Stimulated activated CD4-positive, alpha-beta T cell treated with anti-CD3 and anti-CD28 coated beads, Interleukin-2, amount 100 ng/mL, for 4 hours (primary cell): ENCODE measurements around the gene ARRDC2.
"Not testable (repeated sequence)": the region's sequence is repeated elsewhere in the genome, so short reads cannot be mapped to it uniquely, and the experiment has no call there.

Experiments used
- DNase-seq: peaks from one replicate; pipeline ENCODE4 v3.0.0-alpha.2; 2020; ENCODE audit warnings: low read depth

ARRDC2 gene

GRCh38 chr19:18007917-18008673 is at the start of gene ARRDC2:
ARRDC2 (plus strand) TSS chr19:18008170; CDS start chr19:18008311, 141 bp downstream.
- DNase-seq: peak; percentile 79

GRCh38 chr19:17963936-17964691 is 43.9 kb upstream of the ARRDC2 start:
- DNase-seq: no peak

DNA sequence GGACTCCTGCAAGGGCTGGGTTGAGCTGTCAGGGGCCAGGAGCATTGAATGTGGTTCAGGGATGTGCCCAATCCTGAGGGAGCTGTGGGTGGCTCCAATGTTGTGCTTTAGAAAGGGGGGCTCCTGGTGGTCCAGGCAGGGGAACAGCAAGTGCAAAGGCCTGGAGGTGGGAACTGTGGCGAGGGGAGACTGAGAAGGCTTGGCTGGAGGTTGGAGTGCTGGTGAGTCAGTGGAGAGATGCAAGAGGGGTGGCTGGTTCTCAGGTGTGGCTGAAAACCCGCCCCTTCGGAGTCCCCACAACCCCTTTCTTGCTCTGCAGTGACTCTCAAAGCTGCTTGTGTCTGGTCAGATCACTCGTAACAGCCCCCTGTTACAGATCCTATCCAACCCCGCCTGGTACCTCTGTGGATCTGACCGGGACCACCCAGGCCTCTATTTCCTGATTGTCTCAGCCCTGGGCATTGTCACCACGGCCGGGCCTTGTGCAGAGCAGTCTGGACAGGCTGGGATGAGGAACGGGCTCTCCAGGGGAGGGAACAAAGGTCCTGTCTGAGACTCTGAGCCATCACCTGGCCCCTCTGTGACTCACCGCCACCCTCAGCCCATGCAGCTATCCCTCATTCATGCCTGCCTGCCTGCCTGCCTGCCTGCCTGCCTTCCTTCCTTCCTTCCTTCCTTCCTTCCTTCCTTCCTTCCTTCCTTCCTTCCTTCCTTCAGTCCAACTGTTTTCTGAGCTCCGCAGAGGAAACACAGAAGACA is 42.4 kb upstream of the ARRDC2 start:
- no peak for DNase-seq

GRCh38 chr19:17966129-17966483 is 41.9 kb upstream of the ARRDC2 start:
- DNase-seq: no peak

GRCh38 chr19:17966550-17967256 is 41.3 kb upstream of the ARRDC2 start, which contains the start of gene KCNN1:
KCNN1 (plus strand) TSS chr19:17967107; CDS start chr19:17973889, 6,782 bp downstream.
- no peak for DNase-seq

- no peak for DNase-seq
Measured at GRCh38 chr19:17967257-17968051, 40.5 kb upstream of the ARRDC2 start.

DNA sequence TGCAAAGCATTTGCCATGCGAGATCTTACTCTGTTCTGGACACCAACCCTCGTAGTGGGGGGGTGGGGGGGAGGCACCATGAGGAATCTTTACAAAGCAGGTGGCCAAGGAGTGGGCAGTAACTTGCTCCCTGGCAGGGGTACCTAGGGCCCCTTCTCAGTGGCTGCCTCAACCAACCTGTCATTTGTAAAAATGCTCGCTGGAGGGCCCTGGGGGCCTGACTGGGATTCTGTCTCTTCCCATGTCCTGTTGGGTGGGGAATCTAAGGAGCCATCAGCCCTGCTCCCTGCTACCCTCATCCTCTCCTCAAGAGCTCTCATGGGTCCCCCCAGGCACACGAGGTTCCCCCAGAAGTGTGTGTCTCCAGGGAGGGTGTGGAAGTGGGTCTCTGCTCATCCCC is 39.6 kb upstream of the ARRDC2 start:
- DNase-seq: no peak

DNA sequence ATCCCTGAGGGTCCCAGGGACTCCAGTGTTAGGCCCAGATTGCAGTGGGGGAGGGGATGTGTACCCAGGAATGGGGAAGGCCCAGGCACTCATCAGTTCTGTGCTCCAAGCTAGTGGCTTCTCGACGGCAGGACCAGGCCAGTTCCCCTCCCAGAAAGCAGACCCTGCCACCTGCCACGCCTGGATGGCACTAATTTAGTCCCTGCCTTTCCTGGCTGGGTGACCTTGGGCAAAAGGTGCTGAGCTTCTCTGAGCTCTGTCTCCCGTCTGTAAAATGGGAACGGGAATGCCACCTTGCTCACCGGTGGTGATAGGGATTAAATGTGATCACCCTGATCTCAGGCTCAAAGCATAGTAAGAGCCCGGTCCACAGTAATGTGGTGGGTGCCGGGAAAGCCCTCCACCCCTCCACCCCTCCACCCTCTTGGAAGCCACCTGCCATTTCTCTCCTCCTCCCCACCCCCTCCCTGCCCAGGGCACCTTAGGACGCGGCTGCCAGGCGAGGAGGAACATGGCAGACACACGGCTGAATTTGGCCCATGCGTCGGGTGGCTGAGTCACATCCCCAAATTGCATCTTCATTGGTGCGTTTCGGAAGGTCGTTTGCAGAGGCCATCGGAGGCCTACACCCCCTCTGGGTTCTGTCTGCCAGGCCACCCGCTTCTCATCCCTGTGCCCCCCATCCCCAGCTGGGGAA is 38.7 kb upstream of the ARRDC2 start:
- no peak for DNase-seq

DNA sequence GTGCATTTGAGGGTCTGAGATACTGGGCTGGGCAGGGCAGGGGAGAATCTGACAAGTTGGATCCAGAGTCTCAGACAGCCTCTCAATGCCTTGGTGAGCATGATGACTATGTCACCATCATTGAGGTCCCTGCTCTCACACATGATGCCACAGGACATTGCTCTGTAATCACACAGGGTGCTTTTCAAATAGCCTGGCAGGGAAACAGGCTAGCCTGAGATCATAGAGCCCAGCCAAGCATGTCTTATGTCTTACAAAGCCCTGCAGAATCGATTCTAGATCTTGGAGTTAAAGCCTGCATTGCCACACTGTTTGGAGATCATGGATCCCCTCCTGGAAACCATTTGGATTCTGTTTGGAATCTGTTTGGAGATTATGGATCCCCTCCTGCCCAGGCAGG is 35.7 kb upstream of the ARRDC2 start:
- no peak for DNase-seq

DNA sequence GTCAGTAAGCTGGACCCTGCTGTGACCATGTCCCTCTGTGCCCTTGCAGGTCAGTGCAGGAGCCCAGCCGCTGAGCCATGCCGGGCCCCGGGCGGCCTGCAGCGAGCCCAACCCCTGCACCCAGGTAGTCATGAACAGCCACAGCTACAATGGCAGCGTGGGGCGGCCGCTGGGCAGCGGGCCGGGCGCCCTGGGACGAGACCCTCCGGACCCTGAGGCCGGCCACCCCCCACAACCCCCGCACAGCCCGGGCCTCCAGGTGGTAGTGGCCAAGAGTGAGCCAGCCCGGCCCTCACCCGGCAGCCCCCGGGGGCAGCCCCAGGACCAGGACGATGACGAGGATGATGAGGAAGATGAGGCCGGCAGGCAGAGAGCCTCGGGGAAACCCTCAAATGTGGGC is 34.2 kb upstream of the ARRDC2 start:
- DNase-seq: no peak

- no peak for DNase-seq
Measured at GRCh38 chr19:17974551-17974950, 33.4 kb upstream of the ARRDC2 start.

DNA sequence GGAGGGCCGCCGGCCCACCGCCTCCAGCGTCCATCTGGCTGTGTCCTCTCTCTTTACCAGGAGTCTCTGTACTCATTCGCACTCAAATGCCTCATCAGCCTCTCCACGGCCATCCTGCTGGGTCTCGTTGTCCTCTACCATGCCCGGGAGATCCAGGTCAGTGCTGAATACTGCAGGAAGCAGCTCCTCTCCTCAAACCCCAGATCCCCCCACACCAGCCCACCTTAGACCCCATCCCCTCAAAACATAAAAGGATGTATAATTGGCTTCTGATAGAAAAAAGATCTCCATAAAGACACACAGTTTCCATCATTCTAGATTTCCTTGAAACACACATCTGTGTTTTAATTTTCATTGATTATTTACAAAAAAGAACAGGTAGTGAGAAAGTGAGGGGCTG is 32.9 kb upstream of the ARRDC2 start:
- no peak for DNase-seq

GRCh38 chr19:17977021-17977420 is 30.9 kb upstream of the ARRDC2 start:
- no peak for DNase-seq

DNA sequence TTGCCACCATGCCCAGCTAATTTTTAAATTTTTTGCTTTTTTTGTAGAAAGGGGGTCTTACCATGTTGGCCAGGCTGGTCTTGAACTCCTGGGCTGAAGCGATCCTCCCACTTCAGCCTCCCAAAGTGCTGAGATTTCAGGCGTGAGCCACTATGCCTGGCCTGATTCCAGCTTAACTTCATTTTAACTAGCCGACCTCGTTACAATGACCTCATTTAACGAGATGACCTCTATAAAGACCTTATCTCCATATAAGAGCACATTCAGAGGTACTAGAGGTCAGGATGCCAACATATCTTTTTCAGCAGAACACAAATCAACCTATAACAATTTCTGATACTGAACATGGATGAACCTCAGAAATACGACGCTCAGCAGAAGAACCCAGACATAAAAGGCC is 30.5 kb upstream of the ARRDC2 start:
- no peak for DNase-seq

DNA sequence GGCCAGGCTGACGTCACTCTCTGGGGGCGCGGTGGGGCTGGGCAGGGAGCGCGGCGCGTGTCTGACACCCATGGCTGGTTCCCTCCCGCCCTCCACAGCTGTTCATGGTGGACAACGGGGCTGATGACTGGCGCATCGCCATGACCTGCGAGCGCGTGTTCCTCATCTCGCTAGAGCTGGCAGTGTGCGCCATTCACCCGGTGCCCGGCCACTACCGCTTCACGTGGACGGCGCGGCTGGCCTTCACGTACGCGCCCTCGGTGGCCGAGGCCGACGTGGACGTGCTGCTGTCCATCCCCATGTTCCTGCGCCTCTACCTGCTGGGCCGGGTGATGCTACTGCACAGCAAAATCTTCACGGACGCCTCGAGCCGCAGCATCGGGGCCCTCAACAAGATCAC is 26.4 kb upstream of the ARRDC2 start:
- DNase-seq: no peak

- no peak for DNase-seq
Measured at GRCh38 chr19:17982430-17982829, 25.5 kb upstream of the ARRDC2 start.

DNA sequence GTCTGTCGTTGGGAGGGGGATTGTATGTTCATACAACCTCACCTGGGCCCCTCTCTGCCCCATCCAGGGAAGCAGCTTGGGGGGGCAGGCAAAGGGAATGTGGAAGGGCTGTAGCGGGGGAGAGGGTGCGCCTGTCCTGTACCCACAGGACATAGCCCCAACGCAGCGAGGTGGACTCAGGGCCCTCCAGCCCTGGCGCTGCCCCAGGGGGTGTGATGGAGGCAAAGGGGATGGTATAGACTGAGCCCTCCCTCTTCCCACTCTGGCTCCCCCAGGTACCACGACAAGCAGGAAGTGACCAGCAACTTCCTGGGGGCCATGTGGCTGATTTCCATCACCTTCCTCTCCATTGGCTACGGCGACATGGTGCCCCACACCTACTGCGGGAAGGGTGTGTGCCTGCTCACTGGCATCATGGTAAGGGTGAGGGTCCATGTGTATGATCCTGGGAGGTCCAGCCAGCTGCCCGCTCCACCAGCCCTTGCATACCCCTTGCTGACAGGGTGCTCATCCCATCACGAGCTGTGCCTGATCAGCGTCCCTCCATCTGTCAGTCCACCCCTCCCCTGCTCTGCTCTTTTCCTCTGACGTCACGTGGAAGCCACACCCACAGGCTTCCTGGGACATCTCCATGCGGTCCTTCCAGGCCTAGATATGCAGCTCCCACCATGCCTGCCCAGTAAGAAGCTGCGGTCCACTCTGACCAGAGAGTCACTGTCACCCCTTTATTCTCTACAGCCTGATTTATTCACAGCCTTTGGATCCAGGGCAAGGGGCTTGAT is 22.7 kb upstream of the ARRDC2 start:
- DNase-seq: no peak

GRCh38 chr19:17986569-17986968 is 21.4 kb upstream of the ARRDC2 start:
- DNase-seq: not testable (repeated sequence)

GRCh38 chr19:17988161-17988560 is 19.8 kb upstream of the ARRDC2 start:
- no peak for DNase-seq
